GM10248 (cell line): Measurements from ENCODE around the gene PERP.

Experiments
- CTCF ChIA-PET: fragments of 300-600 bp; sonication (Branson Sonifier 250); formaldehyde crosslinking; extraction: SDS; loops from one replicate; lab custom pipeline; 2021; ENCODE audit warnings: antibody characterized with exemption; lab: Yijun Ruan, JAX
- POLR2A ChIA-PET: fragments of 350-650 bp; sonication (Branson Sonifier 250); formaldehyde crosslinking; extraction: SDS; loops from one replicate; lab custom pipeline; 2020; ENCODE audit warnings: antibody characterized with exemption; lab: Yijun Ruan, JAX
- DNase-seq: peaks from one replicate; pipeline ENCODE4 v3.0.0; 2012; ENCODE audit errors: extremely low spot score
- CTCF ChIP-seq: IDR thresholded peaks from 2 replicates; pipeline ENCODE4 v1.5.1; 2012; ENCODE audit warnings: mild to moderate bottlenecking, low read depth; ENCODE audit errors: extremely low read depth, missing control alignments, control extremely low read depth

Gene PERP

GRCh38 chr6:138115201-138115600 is 8.0 kb upstream of the PERP start:
- CTCF ChIA-PET = interaction anchor here (0.6 to 6.2 kb wide), 29 partner anchors 9 to 650 kb away, joined by 3 to 105 read pairs (median 8); partner anchors contain the start of gene HEBP2
- POLR2A ChIA-PET = no interaction called here
- DNase-seq = no peak
- TF ChIP-seq CTCF = no peak

- POLR2A ChIA-PET = no interaction called here
Measured at GRCh38 chr6:138113588-138114210, 6.5 kb upstream of the PERP start.

GRCh38 chr6:138110229-138110628 is 3.0 kb upstream of the PERP start:
- CTCF ChIA-PET = interaction anchor here (0.9 kb wide), 1 partner anchor 104 kb away, joined by 5 read pairs; no protein-coding TSS in a partner anchor
- DNase-seq = no peak
- no peak for TF ChIP-seq CTCF
- POLR2A ChIA-PET = no interaction called here

More at GRCh38 chr6:138113588-138114210, 6.5 kb upstream of the PERP start:
- CTCF ChIA-PET = interaction anchor here (1.2 to 6.2 kb wide), 6 partner anchors 11 to 405 kb away, joined by 3 to 105 read pairs (median 30); no protein-coding TSS in a partner anchor
- DNase-seq = no peak
- no peak for TF ChIP-seq CTCF

- DNase-seq = peak; percentile 52
- POLR2A ChIA-PET = no interaction called here
- peak; percentile 84 for TF ChIP-seq CTCF
- CTCF ChIA-PET = interaction anchor here (0.8 to 2.0 kb wide), 18 partner anchors 7 to 424 kb away, joined by 3 to 33 read pairs (median 4); partner anchors contain the start of gene TNFAIP3
Measured at GRCh38 chr6:138109042-138109997, 2.1 kb upstream of the PERP start.

- CTCF ChIA-PET = interaction anchor here (0.8 to 2.0 kb wide), 16 partner anchors 8 to 422 kb away, joined by 3 to 33 read pairs (median 4); partner anchors contain the start of gene TNFAIP3
- DNase-seq = peak; percentile 29
- POLR2A ChIA-PET = no interaction called here
- TF ChIP-seq CTCF = no peak
Measured at GRCh38 chr6:138107752-138108592, 753 bp upstream of the PERP start.

- DNase-seq = no peak
- ChIA-PET CTCF (interaction anchor here (0.7 to 3.1 kb wide), 5 partner anchors 8 to 106 kb away, joined by 3 to 13 read pairs (median 9); no protein-coding TSS in a partner anchor), POLR2A (no interaction called here)
- no peak for TF ChIP-seq CTCF
Measured at GRCh38 chr6:138106665-138107077, 548 bp downstream of the PERP start.
